Astrocyte (in vitro differentiated cells and primary cell): ENCODE data around the gene ASB3. TPM values are rescaled to one million over a fixed set of nuclear protein-coding genes. Genes with fewer than 3 reads are reported as not detected.

Source experiments
- DNase-seq: peaks from one replicate; pipeline ENCODE4 v3.0.0-alpha.2; 2010; ENCODE audit warnings: low read depth
- FAIRE-seq: peaks from 2 replicates; lab custom pipeline; 2011; peaks lifted over from hg19 to GRCh38; lab: Jason Lieb, UNC
- H2AFZ ChIP-seq: 2 replicates; pipeline ENCODE4 v1.6.0; 2012; ENCODE audit warnings: low read depth, low read length, inconsistent platforms
- H3K27ac ChIP-seq: 2 replicates; pipeline ENCODE4 v1.5.1; 2011; ENCODE audit warnings: low read depth, low read length, inconsistent platforms
- H3K27me3 ChIP-seq: 2 replicates; pipeline ENCODE4 v1.6.0; 2011; ENCODE audit warnings: low read length, inconsistent platforms; ENCODE audit not compliant: insufficient read depth
- H3K36me3 ChIP-seq: 2 replicates; pipeline ENCODE4 v1.5.1; 2011; ENCODE audit warnings: low read length, inconsistent platforms; ENCODE audit not compliant: insufficient read depth
- H3K4me1 ChIP-seq: 2 replicates; pipeline ENCODE4 v1.5.1; 2011; ENCODE audit warnings: low read length, inconsistent platforms; ENCODE audit not compliant: insufficient read depth
- H3K4me2 ChIP-seq: 2 replicates; pipeline ENCODE4 v1.6.0; 2012; ENCODE audit warnings: low read length, inconsistent platforms
- H3K4me3 ChIP-seq: 2 replicates; pipeline ENCODE4 v1.5.1; 2011; ENCODE audit warnings: low read depth, mild to moderate bottlenecking, low read length, inconsistent platforms; ENCODE audit not compliant: insufficient read depth
- H3K79me2 ChIP-seq: 2 replicates; pipeline ENCODE4 v1.6.0; 2012; ENCODE audit warnings: mild to moderate bottlenecking, low read length, inconsistent platforms; ENCODE audit not compliant: insufficient read depth
- H3K9ac ChIP-seq: 2 replicates; pipeline ENCODE4 v1.6.0; 2012; ENCODE audit warnings: mild to moderate bottlenecking, low read length, inconsistent platforms
- H3K9me3 ChIP-seq: 2 replicates; pipeline ENCODE4 v1.5.1; 2012; ENCODE audit warnings: low read depth, mild to moderate bottlenecking, low read length, inconsistent platforms; ENCODE audit not compliant: insufficient read depth
- H4K20me1 ChIP-seq: 2 replicates; pipeline ENCODE4 v1.6.0; 2012; ENCODE audit warnings: low read length, inconsistent platforms; ENCODE audit not compliant: insufficient read depth
- H3K27ac Mint-ChIP-seq: one replicate; pipeline ENCODE4 v1.8.0; 2021; ENCODE audit warnings: mild to moderate bottlenecking, mixed read lengths; ENCODE audit not compliant: unreplicated experiment
- H3K27me3 Mint-ChIP-seq: one replicate; pipeline ENCODE4 v1.8.0; 2021; ENCODE audit warnings: low read depth, mixed read lengths; ENCODE audit not compliant: unreplicated experiment
- H3K36me3 Mint-ChIP-seq: one replicate; pipeline ENCODE4 v1.8.0; 2021; ENCODE audit warnings: low read depth, mixed read lengths; ENCODE audit not compliant: unreplicated experiment
- H3K4me1 Mint-ChIP-seq: one replicate; pipeline ENCODE4 v1.8.0; 2021; ENCODE audit warnings: low read depth, mixed read lengths; ENCODE audit not compliant: unreplicated experiment
- H3K4me3 Mint-ChIP-seq: one replicate; pipeline ENCODE4 v1.8.0; 2021; ENCODE audit warnings: mild to moderate bottlenecking, moderate library complexity, mixed read lengths; ENCODE audit not compliant: unreplicated experiment
- H3K9me3 Mint-ChIP-seq: one replicate; pipeline ENCODE4 v1.8.0; 2021; ENCODE audit warnings: mild to moderate bottlenecking, mixed read lengths; ENCODE audit not compliant: unreplicated experiment
- CTCF ChIP-seq: IDR thresholded peaks from 2 replicates; pipeline ENCODE4 v1.5.1; 2011; ENCODE audit warnings: low read depth, mild to moderate bottlenecking, inconsistent platforms, low read length, moderate library complexity; ENCODE audit not compliant: insufficient read depth
- EZH2 ChIP-seq: IDR thresholded peaks from 2 replicates; pipeline ENCODE4 v1.6.1; 2012; ENCODE audit warnings: mild to moderate bottlenecking, low read length, inconsistent platforms; ENCODE audit not compliant: insufficient read depth
- total RNA-seq: library from RNA; stranded (reverse); gene quantifications from 2 replicates; pipeline ENCODE4 v1.2.1, GENCODE V29; 2021

Gene ASB3
- total RNA-seq, 1 donor from 2014 or later: 26.4 TPM

DNA sequence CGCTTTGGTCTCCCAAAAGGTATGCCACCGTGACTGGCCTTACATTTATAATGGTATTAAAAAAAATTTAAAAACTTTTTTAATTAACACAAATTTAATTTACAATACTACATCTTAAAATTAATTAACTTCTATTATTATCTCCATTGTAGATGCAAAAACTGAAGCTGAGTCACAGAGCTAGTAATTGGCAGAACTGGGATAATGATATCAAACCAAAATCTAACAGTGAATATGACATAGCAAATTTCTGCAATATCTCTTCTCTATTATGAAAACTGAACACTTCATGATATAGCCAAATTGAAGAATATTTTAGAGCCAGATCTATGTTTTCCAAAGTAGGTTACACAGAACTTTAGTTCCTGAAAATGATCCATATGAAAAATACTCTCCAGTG, 85.5 kb downstream of the ASB3 start:
- no peaks in the 10 kb centered on the region for H3K9me3 Mint-ChIP-seq
- Histone ChIP-seq H3K9me3 (no peaks in the 10 kb centered on the region), H3K36me3 (no peaks in the 10 kb centered on the region), H2AFZ (no peak overlapping the region), H3K9ac (no peak overlapping the region), H3K4me2 (no peak overlapping the region), H3K79me2 (no peaks in the 10 kb centered on the region), H3K27me3 (no peaks in the 10 kb centered on the region), H4K20me1 (no peaks in the 10 kb centered on the region), H3K27ac (no peak overlapping the region), H3K4me3 (no peak overlapping the region), H3K4me1 (no peaks in the 10 kb centered on the region)
- H3K27me3 Mint-ChIP-seq: no peaks in the 10 kb centered on the region
- peaks cover 6% of the 10 kb centered on the region for H3K4me1 Mint-ChIP-seq
- peaks cover 14% of the 10 kb centered on the region for H3K36me3 Mint-ChIP-seq
- FAIRE-seq (no peak), DNase-seq (no peak)
- no peak overlapping the region for H3K4me3 Mint-ChIP-seq
- H3K27ac Mint-ChIP-seq: no peak overlapping the region
- TF ChIP-seq CTCF (no peak), EZH2 (no peak)

- Mint-ChIP-seq H3K36me3 (peaks cover 17% of the 10 kb centered on the region), H3K27ac (no peak overlapping the region), H3K4me1 (peaks cover 6% of the 10 kb centered on the region), H3K4me3 (no peak overlapping the region), H3K9me3 (no peaks in the 10 kb centered on the region), H3K27me3 (no peaks in the 10 kb centered on the region)
- Histone ChIP-seq H3K27me3 (no peaks in the 10 kb centered on the region), H2AFZ (no peak overlapping the region), H3K4me2 (no peak overlapping the region), H3K9me3 (no peaks in the 10 kb centered on the region), H3K27ac (no peak overlapping the region), H4K20me1 (no peaks in the 10 kb centered on the region), H3K4me3 (no peak overlapping the region), H3K9ac (no peak overlapping the region), H3K4me1 (no peaks in the 10 kb centered on the region), H3K79me2 (no peaks in the 10 kb centered on the region), H3K36me3 (no peaks in the 10 kb centered on the region)
- no peak for FAIRE-seq
- no peak for DNase-seq
- no peak for TF ChIP-seq EZH2
- no peak for TF ChIP-seq CTCF
Measured at GRCh38 chr2:53697686-53698085, 89.1 kb downstream of the ASB3 start.

GRCh38 chr2:53697092-53697491, 89.7 kb downstream of the ASB3 start:
- Mint-ChIP-seq H3K4me1 (peaks cover 6% of the 10 kb centered on the region), H3K36me3 (peaks cover 17% of the 10 kb centered on the region), H3K4me3 (no peak overlapping the region), H3K27me3 (no peaks in the 10 kb centered on the region), H3K9me3 (no peaks in the 10 kb centered on the region), H3K27ac (no peak overlapping the region)
- H3K9me3 ChIP-seq: no peaks in the 10 kb centered on the region
- H3K27me3 ChIP-seq: no peaks in the 10 kb centered on the region
- no peaks in the 10 kb centered on the region for H4K20me1 ChIP-seq
- H3K4me2 ChIP-seq: no peak overlapping the region
- no peaks in the 10 kb centered on the region for H3K79me2 ChIP-seq
- DNase-seq (no peak), FAIRE-seq (no peak)
- no peaks in the 10 kb centered on the region for H3K36me3 ChIP-seq
- no peaks in the 10 kb centered on the region for H3K4me1 ChIP-seq
- H3K27ac ChIP-seq: no peak overlapping the region
- no peak overlapping the region for H3K9ac ChIP-seq
- TF ChIP-seq CTCF (no peak), EZH2 (no peak)
- H3K4me3 ChIP-seq: no peak overlapping the region
- H2AFZ ChIP-seq: no peak overlapping the region
